GM21528 (cell line): ENCODE data around the gene SMIM17.

Experiments
- ATAC-seq: cut with Tn5 transposase; IDR thresholded peaks from one replicate; pipeline ENCODE4 v1.9.1; 2021; ENCODE audit warnings: mild to moderate bottlenecking, moderate library complexity; ENCODE audit not compliant: unreplicated experiment, low FRiP score

SMIM17 gene

GRCh38 chr19:56642711-56643459 lies at the start of gene SMIM17:
Gene SMIM17, plus strand, starts transcription at chr19:56643159. Its CDS starts 2,509 bp downstream, at chr19:56645668.
- ATAC-seq, result no peak

DNA sequence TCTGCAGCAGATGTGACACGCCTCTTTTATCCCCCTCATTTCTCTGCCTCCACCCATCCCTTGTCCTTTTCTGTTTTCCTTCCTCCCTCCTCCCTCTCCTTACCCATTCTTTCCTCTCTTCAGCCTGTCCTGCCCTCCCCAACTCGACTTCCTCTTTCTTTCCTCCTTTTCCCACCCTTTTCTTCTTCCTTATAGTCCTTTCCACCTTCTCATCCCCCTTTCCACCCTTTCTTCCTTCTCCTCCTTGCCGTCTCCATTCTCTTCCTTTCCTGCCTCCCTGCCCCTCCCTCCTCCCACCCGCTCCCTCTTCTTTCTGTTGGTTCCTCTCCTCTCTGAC lies 48.5 kb upstream of the SMIM17 start:
- ATAC-seq, result no peak

- ATAC-seq, result peak; percentile 89
Observed at GRCh38 chr19:56594783-56595547, 48.0 kb upstream of the SMIM17 start, which contains the start of gene ZNF71. Gene ZNF71, plus strand, starts transcription at chr19:56595302. Its CDS starts 6,257 bp downstream, at chr19:56601559.

GRCh38 chr19:56595548-56595899 lies 47.4 kb upstream of the SMIM17 start:
- ATAC-seq, result no peak

GRCh38 chr19:56596676-56597075 lies 46.3 kb upstream of the SMIM17 start:
- ATAC-seq, result no peak

DNA sequence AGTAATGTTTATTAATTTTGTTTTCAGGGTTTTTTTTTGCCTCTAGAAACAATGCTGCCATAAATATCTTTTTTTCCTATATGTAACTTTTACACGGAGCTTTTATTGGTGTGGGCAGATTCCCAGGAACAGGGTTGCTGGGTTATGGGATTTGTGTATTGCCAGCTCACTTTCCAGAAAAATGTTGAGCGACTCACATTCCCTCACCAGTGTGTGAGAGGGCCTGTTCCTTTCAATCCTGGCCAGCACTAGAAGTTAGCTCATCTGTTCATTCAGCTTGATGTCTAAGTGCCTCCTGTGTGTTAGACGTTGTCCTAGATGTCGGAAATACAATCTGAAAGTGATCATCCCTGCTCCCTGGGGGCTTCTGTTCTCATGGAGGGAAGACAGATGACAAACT lies 45.3 kb upstream of the SMIM17 start:
- no peak for ATAC-seq

DNA sequence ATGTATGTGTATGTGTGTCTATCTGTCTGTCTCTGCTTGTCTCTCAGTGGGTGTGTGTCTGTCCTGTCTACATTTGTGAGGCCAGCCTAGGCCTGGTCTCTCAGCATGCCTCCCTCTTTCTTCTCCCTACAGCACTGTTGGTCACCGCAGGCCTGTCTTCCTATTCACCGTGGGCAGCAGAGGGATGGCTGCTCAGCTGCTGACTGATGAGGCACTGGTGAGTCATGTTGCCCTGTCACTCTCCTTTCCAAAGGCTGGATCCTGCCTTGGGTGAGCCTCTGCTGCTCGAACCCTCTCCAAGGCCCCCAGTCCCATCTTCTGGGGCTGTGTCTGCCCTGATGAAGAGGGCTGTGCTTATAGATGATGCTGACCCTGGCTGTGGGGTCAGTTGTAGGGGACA lies 41.6 kb upstream of the SMIM17 start:
- ATAC-seq, result no peak

GRCh38 chr19:56603829-56604228 lies 39.1 kb upstream of the SMIM17 start:
- no peak for ATAC-seq

DNA sequence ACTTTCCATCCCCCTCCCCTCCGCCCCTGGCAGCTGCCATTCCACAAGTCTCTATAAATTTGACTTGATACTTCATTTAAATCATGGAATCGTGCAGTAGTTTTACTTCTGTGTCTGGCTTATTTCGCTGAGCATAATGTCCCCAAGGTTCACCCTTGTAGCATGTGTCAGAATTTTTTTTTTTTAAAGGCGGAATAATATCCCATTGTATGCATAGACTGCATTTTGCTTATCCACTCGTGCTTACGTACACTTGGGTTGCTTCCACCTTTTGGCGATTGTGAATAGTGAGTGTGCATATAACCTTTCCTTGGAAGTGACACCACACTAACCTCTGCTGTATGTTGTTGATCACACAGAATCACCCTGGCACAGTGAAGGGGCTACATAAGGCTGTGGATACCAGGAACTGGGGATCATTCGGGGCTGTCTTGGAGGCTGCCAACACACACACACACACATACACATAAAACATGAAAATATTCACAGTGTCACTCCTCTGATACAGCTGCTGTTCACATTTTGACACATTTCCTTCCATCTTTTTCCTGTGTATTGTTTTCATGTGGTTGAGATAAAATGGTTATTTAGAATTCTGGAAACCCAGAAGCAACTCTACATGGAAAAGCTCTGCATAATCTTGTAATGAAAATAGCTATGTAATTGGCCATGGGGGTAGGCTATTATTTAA lies 34.5 kb upstream of the SMIM17 start:
- no peak for ATAC-seq

GRCh38 chr19:56611288-56611687 lies 31.7 kb upstream of the SMIM17 start:
- no peak for ATAC-seq

DNA sequence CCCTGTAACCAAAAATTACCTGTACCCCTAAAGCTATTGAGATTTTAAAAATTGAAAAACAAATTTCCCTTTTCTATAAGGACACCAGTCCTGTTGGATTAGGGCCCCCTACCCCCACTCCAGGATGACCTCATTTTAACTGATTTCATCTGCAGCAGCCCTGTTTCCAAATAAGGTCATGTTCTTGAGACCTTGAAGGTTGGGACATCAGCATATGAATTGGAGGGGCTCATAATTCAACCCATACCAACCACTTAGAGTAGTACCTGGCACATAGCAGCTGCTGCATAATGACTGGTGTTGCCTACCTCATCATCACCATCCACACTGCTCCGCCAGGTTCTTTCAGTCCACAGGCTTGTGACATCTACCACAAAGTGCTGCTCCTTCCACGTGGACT lies 30.2 kb upstream of the SMIM17 start:
- ATAC-seq, result no peak

GRCh38 chr19:56613639-56614038 lies 29.3 kb upstream of the SMIM17 start:
- no peak for ATAC-seq

DNA sequence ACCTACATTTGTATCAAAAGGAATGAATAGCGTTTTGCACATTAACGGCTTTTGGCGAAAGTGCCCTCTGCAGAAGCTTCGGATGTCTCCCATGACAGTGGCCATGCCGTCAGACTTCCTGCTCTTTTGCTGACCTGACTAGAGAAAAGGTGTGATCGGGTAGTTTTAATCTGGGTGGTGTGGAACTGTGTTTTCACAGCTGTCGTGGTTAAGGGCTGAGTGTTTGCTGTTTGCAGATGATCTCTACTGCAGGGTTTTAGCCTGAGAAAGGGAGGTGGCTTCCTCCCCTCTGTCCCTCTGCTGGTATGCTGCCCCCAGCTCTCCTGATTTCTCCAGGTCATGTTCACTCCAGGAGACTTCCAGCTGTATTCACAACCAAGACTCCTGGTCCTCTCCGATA lies 25.4 kb upstream of the SMIM17 start:
- no peak for ATAC-seq

DNA sequence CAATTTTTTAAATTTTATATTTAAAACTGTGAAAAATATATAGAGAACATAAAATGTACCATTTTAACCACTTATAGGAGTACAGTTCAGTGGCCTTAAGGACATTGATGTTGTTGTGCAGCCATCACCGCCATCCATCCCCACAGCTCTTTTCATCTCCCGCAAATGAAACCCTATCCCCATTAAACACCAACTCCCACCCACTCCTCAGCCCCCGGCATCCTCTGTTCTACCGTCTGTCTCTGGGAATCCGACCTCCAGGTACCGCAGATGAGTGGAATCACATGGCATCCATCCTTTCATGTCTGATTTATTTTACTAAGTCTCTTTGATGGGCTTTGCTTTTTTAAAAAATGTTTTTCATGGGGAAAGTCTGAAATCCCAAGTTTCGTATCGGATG lies 23.8 kb upstream of the SMIM17 start:
- no peak for ATAC-seq

DNA sequence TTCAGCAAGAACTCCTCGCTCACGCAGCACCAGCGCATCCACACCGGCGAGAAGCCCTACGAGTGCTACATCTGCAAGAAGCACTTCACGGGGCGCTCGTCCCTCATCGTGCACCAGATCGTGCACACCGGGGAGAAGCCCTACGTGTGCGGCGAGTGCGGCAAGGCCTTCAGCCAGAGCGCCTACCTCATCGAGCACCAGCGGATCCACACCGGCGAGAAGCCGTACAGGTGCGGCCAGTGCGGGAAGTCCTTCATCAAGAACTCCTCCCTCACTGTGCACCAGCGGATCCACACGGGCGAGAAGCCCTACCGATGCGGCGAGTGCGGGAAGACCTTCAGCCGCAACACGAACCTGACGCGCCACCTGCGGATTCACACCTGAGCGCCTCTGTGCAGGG lies 20.6 kb upstream of the SMIM17 start:
- no peak for ATAC-seq

DNA sequence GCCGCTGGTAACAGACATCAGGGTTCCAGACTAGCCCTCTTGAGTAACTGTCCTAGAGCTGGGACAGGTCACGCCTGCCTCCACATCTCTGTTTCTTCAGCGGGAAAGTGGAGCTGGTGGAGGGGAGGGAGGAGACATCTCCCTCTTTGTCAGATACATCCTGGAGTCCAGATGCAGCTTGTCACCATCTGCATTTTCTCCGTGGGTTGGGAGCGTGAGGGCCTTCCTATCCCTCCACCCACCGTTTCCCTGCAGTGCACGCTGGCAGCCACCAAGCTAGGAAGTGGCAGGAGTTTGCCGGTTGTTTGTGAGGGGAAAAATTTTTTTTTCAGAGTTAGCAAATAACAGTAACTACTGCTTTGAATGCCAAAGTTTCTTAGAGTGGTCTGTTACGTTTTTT lies 20.0 kb upstream of the SMIM17 start:
- ATAC-seq, result no peak

DNA sequence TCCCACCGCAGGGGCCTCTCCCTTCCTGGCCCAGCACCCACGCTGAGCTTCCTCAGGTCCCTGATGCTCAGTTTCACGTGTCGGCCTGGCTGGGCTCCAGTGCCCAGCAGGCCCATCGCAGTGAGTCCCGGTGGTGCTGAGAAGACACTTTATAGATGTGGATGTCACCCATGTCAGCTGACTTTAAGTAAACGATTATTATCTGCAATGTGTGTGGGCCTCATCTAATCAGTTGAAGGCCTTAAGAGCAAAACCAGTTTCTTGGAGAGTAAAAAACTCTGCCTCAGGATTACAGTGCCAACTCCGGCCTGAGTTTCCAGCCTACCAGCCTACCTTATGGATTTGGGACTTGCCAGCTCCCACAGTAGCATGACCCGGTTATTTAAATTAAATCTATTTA lies 17.3 kb upstream of the SMIM17 start:
- no peak for ATAC-seq

- no peak for ATAC-seq
Observed at GRCh38 chr19:56633021-56633420, 9.9 kb upstream of the SMIM17 start.

DNA sequence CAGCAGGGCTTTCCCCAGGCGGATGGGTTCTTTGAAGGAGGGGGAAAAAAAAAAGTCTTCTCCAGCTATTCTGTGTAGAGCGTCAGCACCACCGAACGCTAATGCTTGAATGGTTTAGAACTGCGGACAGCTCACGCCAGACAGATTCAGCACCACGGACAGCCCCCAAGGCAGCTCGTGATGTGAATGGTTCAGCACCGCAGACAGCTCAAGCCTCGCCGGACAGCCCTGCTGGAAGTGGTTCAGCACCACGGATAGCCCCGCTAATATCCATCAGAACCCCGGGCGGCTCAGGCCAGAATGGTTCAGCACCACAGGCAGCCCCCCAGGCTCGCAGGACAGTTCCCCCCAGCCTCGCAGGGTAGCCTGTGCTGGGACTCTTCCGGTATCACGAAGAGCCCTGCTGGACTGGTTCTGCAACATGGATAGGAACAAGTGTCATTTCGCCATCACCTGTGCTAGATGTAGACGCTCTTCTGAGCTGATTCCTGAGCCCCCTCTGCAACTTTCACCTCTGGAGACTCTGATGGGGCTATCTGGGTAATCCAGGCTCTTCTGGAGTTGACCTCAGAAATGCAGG lies 4.9 kb upstream of the SMIM17 start:
- no peak for ATAC-seq

DNA sequence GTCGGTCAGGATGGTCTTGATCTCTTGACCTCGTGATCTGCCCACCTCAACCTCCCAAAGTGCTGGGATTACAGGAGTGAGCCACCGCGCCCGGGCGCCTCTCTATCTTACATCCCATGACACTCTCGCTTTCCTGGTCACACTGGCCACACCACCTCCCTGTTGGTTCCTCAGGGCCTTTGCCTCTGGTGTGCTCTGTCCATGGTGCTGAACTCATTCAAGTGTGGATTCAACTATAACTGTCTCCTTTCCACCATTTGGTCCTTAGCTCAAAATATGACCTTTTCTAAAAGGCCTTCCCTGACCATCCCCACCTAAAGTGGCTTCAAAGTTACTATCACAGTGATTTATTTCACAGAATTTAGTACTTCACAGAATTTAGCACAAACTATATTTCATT lies 3.7 kb upstream of the SMIM17 start:
- no peak for ATAC-seq

GRCh38 chr19:56643460-56643955 lies 549 bp downstream of the SMIM17 start:
- no peak for ATAC-seq
